ENCODE data around the gene CCDC9B. TPM values are rescaled to one million over a fixed set of nuclear protein-coding genes. Genes with fewer than 3 reads are reported as not detected.

The CCDC9B gene
- total and polyA plus RNA-seq, 8 donors: 0.58 to 39.3 (median 11.3) TPM

DNA sequence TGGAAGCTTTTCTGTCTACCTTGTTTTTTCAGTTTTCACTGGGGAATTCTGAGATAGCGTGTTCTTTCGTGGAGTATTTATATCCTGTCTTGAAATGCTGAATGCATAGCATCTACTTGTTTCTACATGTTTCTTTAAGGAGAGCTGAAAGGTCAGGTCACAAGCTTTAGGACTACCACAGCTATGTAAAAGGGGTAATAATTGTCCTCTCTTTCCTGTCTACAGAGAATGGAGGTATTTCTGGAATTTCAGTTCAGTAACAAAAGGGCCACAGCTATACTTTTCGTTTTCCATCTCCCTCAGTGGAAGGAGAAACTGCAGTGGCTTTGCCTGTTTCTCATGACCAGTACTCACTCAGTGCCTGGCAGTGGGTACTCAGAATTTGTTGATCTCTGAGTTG is 12.6 kb downstream of the CCDC9B start:
- WGBS, 5 donors: 64 to 85% (median 79%) methylated on average over 3 of the region's 3 CpGs
- TF ChIP-seq POLR2AphosphoS5 (IDR thresholded peaks at IDR 0.05): no peak
- TF ChIP-seq POLR2A (IDR thresholded peaks at IDR 0.05): no peak
- TF ChIP-seq EP300 (IDR thresholded peaks at IDR 0.05): no peak
- TF ChIP-seq, protein P1, sequence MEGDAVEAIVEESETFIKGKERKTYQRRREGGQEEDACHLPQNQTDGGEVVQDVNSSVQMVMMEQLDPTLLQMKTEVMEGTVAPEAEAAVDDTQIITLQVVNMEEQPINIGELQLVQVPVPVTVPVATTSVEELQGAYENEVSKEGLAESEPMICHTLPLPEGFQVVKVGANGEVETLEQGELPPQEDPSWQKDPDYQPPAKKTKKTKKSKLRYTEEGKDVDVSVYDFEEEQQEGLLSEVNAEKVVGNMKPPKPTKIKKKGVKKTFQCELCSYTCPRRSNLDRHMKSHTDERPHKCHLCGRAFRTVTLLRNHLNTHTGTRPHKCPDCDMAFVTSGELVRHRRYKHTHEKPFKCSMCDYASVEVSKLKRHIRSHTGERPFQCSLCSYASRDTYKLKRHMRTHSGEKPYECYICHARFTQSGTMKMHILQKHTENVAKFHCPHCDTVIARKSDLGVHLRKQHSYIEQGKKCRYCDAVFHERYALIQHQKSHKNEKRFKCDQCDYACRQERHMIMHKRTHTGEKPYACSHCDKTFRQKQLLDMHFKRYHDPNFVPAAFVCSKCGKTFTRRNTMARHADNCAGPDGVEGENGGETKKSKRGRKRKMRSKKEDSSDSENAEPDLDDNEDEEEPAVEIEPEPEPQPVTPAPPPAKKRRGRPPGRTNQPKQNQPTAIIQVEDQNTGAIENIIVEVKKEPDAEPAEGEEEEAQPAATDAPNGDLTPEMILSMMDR (IDR thresholded peaks at IDR 0.05): no peak
- H3K4me3 ChIP-seq: no peak overlapping the region
- intact Hi-C loops (cut with DNase I; ENCODE audit: low total_unique reads): no loop called here
- H3K27ac ChIP-seq: peak overlapping the region in 3 of 5 donors; percentile 85 to 92 (median 90)
- peaks cover 12 to 87% (median 50%) of the 10 kb centered on the region in 4 donors for H3K4me1 ChIP-seq
- no peak for DNase-seq
- H3K36me3 ChIP-seq: no peaks in the 10 kb centered on the region
- H3K27me3 ChIP-seq: no peaks in the 10 kb centered on the region
- H3K9me3 ChIP-seq: no peaks in the 10 kb centered on the region

DNA sequence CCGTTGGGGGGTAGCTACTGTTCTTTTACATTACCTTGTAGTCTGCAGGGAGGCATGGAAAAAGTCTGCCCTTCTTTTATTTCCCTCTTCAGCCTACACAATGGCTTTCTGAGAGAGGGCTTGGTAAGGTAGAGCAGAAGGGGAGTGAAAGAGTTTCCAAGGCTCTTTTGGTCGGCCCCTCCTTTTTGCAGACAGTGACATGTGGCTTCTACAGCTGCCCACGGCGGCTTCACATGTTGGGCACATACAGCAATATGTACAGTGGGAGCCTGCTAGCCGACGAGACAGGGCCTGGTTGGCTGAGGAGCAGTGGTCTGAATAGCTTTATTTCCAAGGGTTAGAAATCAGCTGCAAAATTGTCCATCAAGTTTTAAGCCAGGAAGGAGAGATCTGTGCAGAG is 13.3 kb downstream of the CCDC9B start:
- DNase-seq: peak in 1 of 2 donors; percentile 16
- no peaks in the 10 kb centered on the region for H3K36me3 ChIP-seq
- no peaks in the 10 kb centered on the region for H3K9me3 ChIP-seq
- 58 to 83% (median 70%) methylated on average over 6 of the region's 6 CpGs for WGBS, 5 donors
- peak overlapping the region in 2 of 4 donors; percentile 1 to 85 for H3K4me3 ChIP-seq
- intact Hi-C loops (cut with DNase I; ENCODE audit: low total_unique reads): no loop called here
- H3K4me1 ChIP-seq: peaks cover 16 to 87% (median 50%) of the 10 kb centered on the region in 4 donors
- no peaks in the 10 kb centered on the region for H3K27me3 ChIP-seq
- TF ChIP-seq POLR2A (IDR thresholded peaks at IDR 0.05): no peak
- TF ChIP-seq POLR2AphosphoS5 (IDR thresholded peaks at IDR 0.05): no peak
- TF ChIP-seq EP300 (IDR thresholded peaks at IDR 0.05): no peak
- TF ChIP-seq, protein P1 (IDR thresholded peaks at IDR 0.05): no peak
- peak overlapping the region in 3 of 5 donors; percentile 85 to 92 (median 90) for H3K27ac ChIP-seq

DNA sequence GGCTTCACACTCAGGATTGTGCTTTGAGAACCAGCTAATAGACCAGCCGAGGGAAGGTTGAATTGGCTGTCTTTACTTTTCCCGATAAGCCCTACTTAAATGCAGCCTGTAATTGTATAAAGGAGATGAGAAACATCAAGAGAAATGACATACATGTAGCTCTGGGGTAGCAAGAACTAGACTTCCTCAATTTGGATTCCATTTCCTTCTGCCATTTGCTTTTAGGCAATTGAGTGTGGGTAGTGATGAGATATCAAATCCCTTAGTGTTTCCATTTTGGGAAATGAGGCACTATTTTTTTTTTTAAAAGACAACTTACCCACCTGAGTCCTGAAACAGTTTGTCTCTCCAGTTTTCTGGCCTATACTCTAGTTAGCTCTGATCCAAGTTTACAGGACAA is 15.0 kb downstream of the CCDC9B start:
- H3K4me1 ChIP-seq: peaks cover 11 to 76% (median 46%) of the 10 kb centered on the region in 4 donors
- TF ChIP-seq, protein P1 (IDR thresholded peaks at IDR 0.05): no peak
- TF ChIP-seq EP300 (IDR thresholded peaks at IDR 0.05): no peak
- no peak for TF ChIP-seq POLR2A (IDR thresholded peaks at IDR 0.05)
- TF ChIP-seq POLR2AphosphoS5 (IDR thresholded peaks at IDR 0.05): no peak
- H3K4me3 ChIP-seq: peak overlapping the region in 3 of 4 donors; percentile 85 to 91 (median 88)
- 82 to 96% (median 92%) methylated on average over 2 of the region's 2 CpGs for WGBS, 5 donors
- H3K36me3 ChIP-seq: no peaks in the 10 kb centered on the region
- H3K9me3 ChIP-seq: no peaks in the 10 kb centered on the region
- peak overlapping the region in 3 of 5 donors; percentile 85 to 92 (median 90) for H3K27ac ChIP-seq
- no peaks in the 10 kb centered on the region for H3K27me3 ChIP-seq
- DNase-seq: no peak
- intact Hi-C loops (cut with DNase I; ENCODE audit: low total_unique reads): no loop called here

DNA sequence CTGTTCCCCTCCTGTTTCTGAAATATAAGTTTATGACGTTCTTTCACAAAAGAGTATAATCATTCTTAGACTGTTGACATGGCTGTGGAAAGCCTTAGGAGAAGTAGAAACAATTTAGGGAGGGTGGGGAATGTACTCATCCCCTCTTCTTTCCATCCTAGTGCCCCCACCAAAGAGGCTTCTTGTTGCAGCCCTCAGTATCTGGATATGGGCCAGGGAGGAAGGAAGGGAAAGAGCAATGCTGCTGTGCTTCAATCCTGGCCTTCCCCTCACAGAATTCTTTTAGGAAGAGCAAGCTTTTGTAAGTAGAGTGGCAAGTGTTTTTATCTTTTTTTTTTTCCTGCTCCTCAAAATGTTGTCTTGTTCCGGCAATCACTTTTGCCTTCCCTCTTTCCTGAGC is 15.6 kb downstream of the CCDC9B start:
- H3K27ac ChIP-seq: peak overlapping the region in 3 of 5 donors; percentile 85 to 92 (median 90)
- intact Hi-C loops (cut with DNase I; ENCODE audit: low total_unique reads): no loop called here
- WGBS, 5 donors: 57 to 82% (median 67%) methylated on average over 2 of the region's 2 CpGs
- TF ChIP-seq POLR2AphosphoS5 (IDR thresholded peaks at IDR 0.05) (no peak), POLR2A (IDR thresholded peaks at IDR 0.05) (no peak), EP300 (IDR thresholded peaks at IDR 0.05) (no peak)
- TF ChIP-seq, protein P1 (IDR thresholded peaks at IDR 0.05): no peak
- peaks cover 10 to 72% (median 46%) of the 10 kb centered on the region in 4 donors for H3K4me1 ChIP-seq
- no peaks in the 10 kb centered on the region for H3K36me3 ChIP-seq
- peak overlapping the region; percentile 85 to 91 (median 86) for H3K4me3 ChIP-seq
- H3K9me3 ChIP-seq: no peaks in the 10 kb centered on the region
- H3K27me3 ChIP-seq: no peaks in the 10 kb centered on the region
- DNase-seq: peak in 1 of 2 donors; percentile 54

Measured in stomach (tissue), 9 donors.